Activated CD4-positive, alpha-beta T cell treated with anti-CD3 and anti-CD28 coated beads for 36 hours (primary cell): Measurements from ENCODE around the gene FAM240A. TPM values are rescaled to one million over a fixed set of nuclear protein-coding genes. Genes with fewer than 3 reads are reported as not detected.

Experiments used
- ATAC-seq: fragments of 200-7000 bp; cut with Tn5 transposase; one replicate; pipeline ENCODE4 v1.10.0; 2021; ENCODE audit warnings: mild to moderate bottlenecking, moderate library complexity
- CTCF ChIA-PET: fragments of 350-600 bp; sonication (Branson Sonifier 250); formaldehyde crosslinking; loops from one replicate; lab custom pipeline; 2021; ENCODE audit warnings: antibody characterized with exemption; lab: Charles Lee
- POLR2A ChIA-PET: fragments of 350-600 bp; sonication (Branson Sonifier 250); formaldehyde crosslinking; loops from one replicate; lab custom pipeline; 2021; ENCODE audit warnings: antibody characterized with exemption, inconsistent platforms; lab: Charles Lee
- DNase-seq: peaks from one replicate; pipeline ENCODE4 v3.0.0-alpha.2; 2020
- H3K27ac Mint-ChIP-seq: one replicate; pipeline ENCODE4 v1.8.0; 2021; ENCODE audit warnings: mixed read lengths
- H3K27me3 Mint-ChIP-seq: one replicate; pipeline ENCODE4 v1.8.0; 2021; ENCODE audit warnings: mixed read lengths
- H3K36me3 Mint-ChIP-seq: one replicate; pipeline ENCODE4 v1.8.0; 2021; ENCODE audit warnings: low read depth, mixed read lengths
- H3K4me1 Mint-ChIP-seq: one replicate; pipeline ENCODE4 v1.8.0; 2021; ENCODE audit warnings: mixed read lengths
- H3K4me3 Mint-ChIP-seq: one replicate; pipeline ENCODE4 v1.8.0; 2021; ENCODE audit warnings: mild to moderate bottlenecking, moderate library complexity, mixed read lengths
- H3K9me3 Mint-ChIP-seq: one replicate; pipeline ENCODE4 v1.8.0; 2021; ENCODE audit warnings: low read depth, mixed read lengths
- intact Hi-C, 2 experiments: fragments of 100-400 bp; cut with DNase I in 1 of 2; cut with micrococcal nuclease in 1 of 2; formaldehyde crosslinking; loops; one replicate each; pipeline versions ENCODE4 v1.14.2 to v1.15.1; 2022 to 2024; cut with DNase I, micrococcal nuclease
- total RNA-seq, 2 experiments: library from RNA; stranded (reverse); gene quantifications; one replicate each; pipeline ENCODE4 v1.2.3, GENCODE V29; 2021

The FAM240A gene
- total RNA-seq, 2 experiments from 2014 or later = not detected

DNA sequence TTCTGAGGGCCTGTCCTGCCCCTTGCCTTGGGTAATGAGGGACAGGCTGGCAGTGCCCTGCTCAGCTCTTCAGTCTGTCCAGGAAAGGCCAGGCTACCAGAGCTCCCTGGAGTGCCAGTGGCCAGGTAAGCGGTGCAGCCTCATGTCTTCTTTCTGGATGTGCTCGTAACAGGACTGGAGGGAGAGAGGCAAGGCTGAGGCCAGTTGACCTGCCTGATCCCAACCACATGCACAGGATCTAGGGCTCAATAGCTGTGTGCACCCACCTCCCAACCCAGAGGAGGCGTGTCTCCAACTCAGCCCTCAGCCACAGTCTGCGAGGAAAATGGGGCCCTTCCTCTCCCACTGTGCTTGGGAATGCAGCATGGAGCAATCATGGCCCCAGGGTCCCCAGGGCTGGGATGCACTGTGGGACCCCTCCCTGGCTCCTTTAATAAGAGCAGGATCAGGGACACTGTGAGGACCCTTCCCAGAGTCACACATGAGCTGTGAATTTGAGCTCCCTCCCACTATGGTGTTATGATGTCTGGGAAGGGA lies 58.6 kb downstream of the FAM240A start:
- no peaks in the 10 kb centered on the region for H3K9me3 Mint-ChIP-seq
- peaks cover 2% of the 10 kb centered on the region for H3K36me3 Mint-ChIP-seq
- H3K4me3 Mint-ChIP-seq = no peak overlapping the region
- POLR2A ChIA-PET = interaction anchor here (0.6 kb wide), 1 partner anchor 227 kb away, joined by 3 read pairs; no protein-coding TSS in a partner anchor
- no peak for DNase-seq
- no peak overlapping the region for H3K27ac Mint-ChIP-seq
- intact Hi-C loops = no loop called here
- no peaks in the 10 kb centered on the region for H3K27me3 Mint-ChIP-seq
- no peak for ATAC-seq
- H3K4me1 Mint-ChIP-seq = no peaks in the 10 kb centered on the region
- CTCF ChIA-PET = no interaction called here

DNA sequence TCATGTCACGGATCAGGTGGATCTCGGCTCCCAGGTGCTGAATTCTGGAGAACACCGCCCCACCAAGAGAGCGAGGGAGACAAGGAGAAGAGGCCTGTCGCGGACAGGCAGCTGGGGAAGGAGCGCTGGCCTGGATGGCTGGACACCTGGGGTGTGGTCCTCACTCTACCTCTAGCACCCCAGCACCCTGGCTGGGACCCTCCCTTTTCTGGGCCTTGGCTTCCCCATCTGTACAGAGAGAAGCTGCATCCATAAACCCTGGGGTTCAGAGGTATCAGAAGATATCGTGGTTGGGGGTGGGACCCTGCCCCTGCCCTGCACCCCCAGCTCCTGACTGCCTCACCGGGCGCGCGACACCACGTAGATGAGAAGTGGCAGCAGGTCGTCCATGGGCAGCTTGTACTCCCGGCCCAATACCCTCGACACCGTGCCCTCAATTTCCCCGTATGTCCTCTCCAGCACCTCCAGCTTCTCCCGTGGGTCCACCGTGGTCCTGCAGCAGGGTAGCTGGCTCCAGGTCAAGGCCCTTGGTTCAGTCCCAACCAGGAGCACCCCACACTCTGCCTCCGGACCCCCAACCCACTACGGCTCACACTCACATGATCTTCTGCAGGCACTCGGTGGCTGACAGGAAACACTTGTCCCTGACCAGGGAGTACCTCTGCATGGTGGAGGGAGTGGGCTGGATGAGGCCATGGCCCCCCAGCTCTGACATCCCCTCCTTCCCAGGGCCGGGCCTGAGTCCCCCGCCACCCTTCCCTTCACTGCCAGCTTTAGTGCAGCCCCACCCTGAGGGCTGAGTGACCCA lies 59.4 kb downstream of the FAM240A start:
- intact Hi-C loops = no loop called here
- POLR2A ChIA-PET = no interaction called here
- no peaks in the 10 kb centered on the region for H3K27me3 Mint-ChIP-seq
- DNase-seq (no peak), ATAC-seq (no peak)
- H3K9me3 Mint-ChIP-seq = no peaks in the 10 kb centered on the region
- no peak overlapping the region for H3K4me3 Mint-ChIP-seq
- H3K27ac Mint-ChIP-seq = no peak overlapping the region
- no peaks in the 10 kb centered on the region for H3K4me1 Mint-ChIP-seq
- peaks cover 2% of the 10 kb centered on the region for H3K36me3 Mint-ChIP-seq
- CTCF ChIA-PET = interaction anchor here (0.6 kb wide), 1 partner anchor 149 kb away, joined by 3 read pairs; no protein-coding TSS in a partner anchor

DNA sequence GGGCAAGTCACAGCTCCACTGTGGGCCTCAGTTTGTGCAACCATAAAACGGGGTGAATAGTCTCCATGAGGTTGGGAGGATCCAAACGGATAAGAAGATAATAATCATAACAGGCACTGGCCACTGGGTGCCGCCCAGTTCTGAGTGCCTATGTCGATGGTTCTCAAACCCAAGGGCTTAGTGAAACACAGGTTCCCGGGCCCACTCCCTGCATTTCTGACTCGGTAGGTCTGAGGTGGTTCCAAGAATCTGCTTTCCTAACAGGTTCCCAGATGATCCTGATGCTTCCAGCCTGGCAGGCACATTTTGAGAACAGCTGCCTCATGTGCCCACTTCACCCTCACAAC lies 60.0 kb downstream of the FAM240A start:
- Mint-ChIP-seq H3K4me3 (no peak overlapping the region), H3K36me3 (peaks cover 2% of the 10 kb centered on the region), H3K9me3 (no peaks in the 10 kb centered on the region), H3K4me1 (no peaks in the 10 kb centered on the region), H3K27ac (no peak overlapping the region), H3K27me3 (no peaks in the 10 kb centered on the region)
- ChIA-PET CTCF (interaction anchor here (0.6 to 1.0 kb wide), 2 partner anchors 42 to 149 kb away, joined by 3 to 4 read pairs; no protein-coding TSS in a partner anchor), POLR2A (no interaction called here)
- ATAC-seq (no peak), DNase-seq (peak; percentile 2)
- intact Hi-C loops = no loop called here

DNA sequence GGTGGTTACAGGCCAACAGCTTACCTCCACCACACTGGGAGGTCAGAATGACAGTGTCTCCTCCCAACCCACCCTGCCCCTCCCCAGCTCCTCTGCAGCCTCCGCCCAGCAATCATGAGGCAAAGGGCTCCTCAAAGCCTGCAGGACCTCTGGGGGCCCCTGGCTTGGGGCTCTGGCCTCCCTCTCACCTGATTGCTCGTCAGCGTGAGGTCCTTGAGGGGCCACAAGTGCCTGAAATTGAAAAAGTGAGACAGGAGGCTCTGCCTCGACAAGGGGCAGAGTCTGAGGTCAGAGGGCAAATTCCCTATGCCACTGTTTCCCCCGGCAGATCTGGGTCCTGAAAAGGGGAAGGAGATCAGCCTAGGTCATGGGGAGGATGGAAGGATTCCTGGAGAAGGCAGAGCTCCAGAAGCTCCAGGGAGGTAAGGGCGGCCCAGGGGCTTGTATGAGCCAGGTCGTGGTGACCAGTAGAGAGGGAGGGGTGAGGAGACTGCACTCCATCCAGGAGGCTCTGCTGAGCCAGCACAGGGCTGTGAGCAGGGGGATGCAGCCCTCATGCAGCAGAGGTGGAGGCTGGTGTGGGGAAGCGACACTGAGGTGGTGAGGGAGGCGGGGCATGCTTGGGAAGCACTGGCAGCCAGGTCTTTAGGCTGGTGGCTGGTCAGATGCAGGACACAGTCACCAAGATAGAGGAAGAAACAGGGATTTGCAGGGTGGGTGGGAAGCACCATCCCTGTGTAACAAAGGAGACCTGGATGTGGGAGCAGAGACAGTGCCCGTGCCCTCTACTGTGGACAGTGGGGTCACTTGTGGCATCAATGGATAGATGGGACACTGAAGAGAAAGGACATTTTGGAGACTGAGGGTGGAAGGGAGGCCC lies 61.1 kb downstream of the FAM240A start:
- Mint-ChIP-seq H3K36me3 (peaks cover 2% of the 10 kb centered on the region), H3K4me1 (no peaks in the 10 kb centered on the region), H3K9me3 (no peaks in the 10 kb centered on the region), H3K27me3 (no peaks in the 10 kb centered on the region), H3K27ac (no peak overlapping the region), H3K4me3 (no peak overlapping the region)
- ATAC-seq (no peak), DNase-seq (peak; percentile 2)
- ChIA-PET CTCF (interaction anchor here (0.8 to 1.0 kb wide), 2 partner anchors 43 to 317 kb away, joined by 3 to 4 read pairs; no protein-coding TSS in a partner anchor), POLR2A (no interaction called here)
- intact Hi-C loops = no loop called here

DNA sequence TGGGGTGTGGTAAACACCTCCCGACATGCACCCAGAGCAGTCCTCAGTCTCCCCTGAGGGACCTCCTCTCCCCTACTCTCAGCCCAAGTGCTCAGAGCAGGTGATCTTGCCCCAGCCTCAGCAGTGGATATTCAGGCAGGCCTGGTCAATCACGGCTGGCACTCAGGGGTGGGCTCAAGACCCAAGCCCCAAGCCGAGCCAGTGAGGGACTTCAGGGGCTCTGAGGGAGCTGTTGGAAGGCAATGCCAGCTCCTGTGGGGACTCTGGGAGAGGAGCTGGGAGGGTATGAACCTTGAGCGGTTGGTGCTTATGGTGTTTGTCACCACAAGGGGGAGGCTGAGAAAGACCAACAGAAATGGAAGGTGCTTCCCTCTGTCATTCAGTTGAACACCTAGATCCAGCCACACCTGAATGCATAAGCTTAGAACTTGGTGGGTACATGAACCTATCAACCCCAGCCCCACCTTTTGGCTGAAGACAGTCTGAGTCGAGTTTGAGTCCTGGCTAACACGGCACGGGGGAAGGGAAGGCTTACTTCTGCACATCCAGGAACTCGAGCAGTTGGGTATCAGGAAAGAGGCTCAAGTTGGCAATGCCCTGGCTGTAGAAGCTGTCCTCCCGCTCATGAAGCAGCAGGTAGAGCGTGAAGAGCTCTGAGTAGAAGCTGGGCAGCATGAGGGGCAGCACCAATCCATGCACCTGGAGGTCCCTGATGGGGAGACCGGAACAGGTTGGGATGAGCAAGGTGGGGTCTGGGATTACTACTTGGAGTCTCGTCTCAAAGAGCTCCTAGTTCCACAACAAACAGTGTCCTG lies 61.9 kb downstream of the FAM240A start:
- ChIA-PET CTCF (interaction anchor here (0.7 to 0.8 kb wide), 2 partner anchors 10 to 318 kb away, joined by 3 read pairs; no protein-coding TSS in a partner anchor), POLR2A (no interaction called here)
- no peak for ATAC-seq
- intact Hi-C loops = no loop called here
- Mint-ChIP-seq H3K4me1 (no peaks in the 10 kb centered on the region), H3K36me3 (peaks cover 2% of the 10 kb centered on the region), H3K27me3 (no peaks in the 10 kb centered on the region), H3K4me3 (no peak overlapping the region), H3K27ac (no peak overlapping the region), H3K9me3 (no peaks in the 10 kb centered on the region)
- peak; percentile 4 for DNase-seq

DNA sequence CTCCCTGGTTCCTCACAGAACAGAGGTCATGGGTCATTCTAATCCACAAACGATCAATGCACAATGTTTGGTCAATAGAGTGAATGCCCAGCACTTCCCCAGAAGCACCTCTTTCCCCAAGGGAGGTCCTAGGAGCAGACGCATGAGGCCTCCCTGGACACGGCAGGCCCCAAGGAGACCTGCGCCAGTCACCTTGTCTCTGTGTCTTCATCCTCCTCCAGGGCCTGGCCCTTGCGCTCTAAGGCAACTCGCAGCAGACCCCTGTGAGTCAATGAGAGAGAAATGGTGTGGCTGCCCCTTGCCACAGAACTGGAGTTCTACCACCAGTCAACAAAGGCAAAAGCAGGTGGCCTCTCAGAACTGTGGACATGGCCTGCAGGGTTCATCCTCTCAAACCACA lies 63.1 kb downstream of the FAM240A start:
- Mint-ChIP-seq H3K27ac (no peak overlapping the region), H3K4me3 (no peak overlapping the region), H3K36me3 (peaks cover 2% of the 10 kb centered on the region), H3K27me3 (no peaks in the 10 kb centered on the region), H3K4me1 (no peaks in the 10 kb centered on the region), H3K9me3 (no peaks in the 10 kb centered on the region)
- CTCF ChIA-PET = interaction anchor here (0.8 kb wide), 1 partner anchor 18 kb away, joined by 3 read pairs; no protein-coding TSS in a partner anchor
- ATAC-seq (no peak), DNase-seq (peak; percentile 2)
- POLR2A ChIA-PET = no interaction called here
- intact Hi-C loops = no loop called here

Other genes starting within 250 kb of the FAM240A start
- gene CCR5, start 241.6 kb upstream of the FAM240A start, total RNA-seq = under 1 TPM; 0.14 to 0.25 TPM
- 1 to 10 TPM; 1.0 to 1.3 TPM for gene CCRL2, start 205.3 kb upstream of the FAM240A start, total RNA-seq
- gene LTF, start 147.6 kb upstream of the FAM240A start, total RNA-seq = not detected
- gene RTP3, start 114.5 kb upstream of the FAM240A start, total RNA-seq = not detected
- gene LRRC2, start 46.2 kb upstream of the FAM240A start, total RNA-seq = under 1 TPM in 1 of 2 experiments, not detected in 1; 0.04 TPM
- gene ALS2CL, start 81.2 kb downstream of the FAM240A start, total RNA-seq = 1 to 10 TPM; 3.2 to 3.3 TPM
- 1 to 10 TPM; 1.5 to 1.6 TPM for gene TMIE, start 88.9 kb downstream of the FAM240A start, total RNA-seq
- gene PRSS50, start 105.3 kb downstream of the FAM240A start, total RNA-seq = not detected